Activated naive CD8-positive, alpha-beta T cell treated with anti-CD3 and anti-CD28 coated beads, Interleukin-2, amount 50 U/mL, for 24 hours (primary cell): ENCODE results near the gene CENPA.

Source experiments
- ATAC-seq: fragments of 150-1000 bp; cut with Tn5 transposase; one replicate; pipeline ENCODE4 v1.10.0; 2021
- DNase-seq: peaks from one replicate; pipeline ENCODE4 v3.0.0; 2021
- H3K27ac Mint-ChIP-seq: one replicate; pipeline ENCODE4 v1.8.0; 2021; ENCODE audit warnings: mild to moderate bottlenecking, mixed read lengths
- H3K27me3 Mint-ChIP-seq: one replicate; pipeline ENCODE4 v1.8.0; 2021; ENCODE audit warnings: mixed read lengths
- H3K36me3 Mint-ChIP-seq: one replicate; pipeline ENCODE4 v1.8.0; 2021; ENCODE audit warnings: low read depth, mixed read lengths
- H3K4me1 Mint-ChIP-seq: one replicate; pipeline ENCODE4 v1.8.0; 2021; ENCODE audit warnings: mixed read lengths
- H3K4me3 Mint-ChIP-seq: one replicate; pipeline ENCODE4 v1.8.0; 2021; ENCODE audit warnings: mild to moderate bottlenecking, moderate library complexity, mixed read lengths
- H3K9me3 Mint-ChIP-seq: one replicate; pipeline ENCODE4 v1.8.0; 2021; ENCODE audit warnings: mixed read lengths

Gene CENPA

DNA sequence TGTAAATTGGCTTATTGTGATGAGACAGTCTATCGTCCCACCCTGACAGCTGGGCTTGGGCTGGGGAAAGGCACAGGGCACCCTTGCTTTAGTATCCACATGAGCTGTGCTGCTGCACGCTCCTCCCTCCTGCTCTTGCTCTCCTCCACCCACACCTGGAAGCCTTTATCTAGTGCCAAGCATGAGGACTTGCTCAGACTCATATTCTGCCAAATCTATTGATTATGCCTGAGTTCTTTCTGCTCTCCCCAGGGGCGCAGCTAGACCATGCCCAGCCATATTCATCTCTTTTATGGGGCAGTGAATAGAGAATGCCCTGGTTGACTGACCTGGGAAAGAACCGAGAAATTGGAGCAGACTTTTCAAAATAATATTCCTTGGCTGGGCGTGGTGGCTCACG is 33.1 kb downstream of the CENPA start:
- H3K4me1 Mint-ChIP-seq: peaks cover 3% of the 10 kb centered on the region
- no peak overlapping the region for H3K4me3 Mint-ChIP-seq
- DNase-seq (no peak), ATAC-seq (no peak)
- no peaks in the 10 kb centered on the region for H3K9me3 Mint-ChIP-seq
- no peaks in the 10 kb centered on the region for H3K36me3 Mint-ChIP-seq
- no peak overlapping the region for H3K27ac Mint-ChIP-seq
- peaks cover 14% of the 10 kb centered on the region for H3K27me3 Mint-ChIP-seq

- no peak overlapping the region for H3K27ac Mint-ChIP-seq
- no peak overlapping the region for H3K4me3 Mint-ChIP-seq
- no peaks in the 10 kb centered on the region for H3K4me1 Mint-ChIP-seq
- DNase-seq (no peak), ATAC-seq (no peak)
- peaks cover 10% of the 10 kb centered on the region for H3K27me3 Mint-ChIP-seq
- H3K9me3 Mint-ChIP-seq: no peaks in the 10 kb centered on the region
- no peaks in the 10 kb centered on the region for H3K36me3 Mint-ChIP-seq
Measured at GRCh38 chr2:26820932-26821331, 35.1 kb downstream of the CENPA start.

GRCh38 chr2:26822877-26823276 is 37.0 kb downstream of the CENPA start:
- no peak overlapping the region for H3K4me3 Mint-ChIP-seq
- H3K27ac Mint-ChIP-seq: no peak overlapping the region
- no peak for ATAC-seq

DNA sequence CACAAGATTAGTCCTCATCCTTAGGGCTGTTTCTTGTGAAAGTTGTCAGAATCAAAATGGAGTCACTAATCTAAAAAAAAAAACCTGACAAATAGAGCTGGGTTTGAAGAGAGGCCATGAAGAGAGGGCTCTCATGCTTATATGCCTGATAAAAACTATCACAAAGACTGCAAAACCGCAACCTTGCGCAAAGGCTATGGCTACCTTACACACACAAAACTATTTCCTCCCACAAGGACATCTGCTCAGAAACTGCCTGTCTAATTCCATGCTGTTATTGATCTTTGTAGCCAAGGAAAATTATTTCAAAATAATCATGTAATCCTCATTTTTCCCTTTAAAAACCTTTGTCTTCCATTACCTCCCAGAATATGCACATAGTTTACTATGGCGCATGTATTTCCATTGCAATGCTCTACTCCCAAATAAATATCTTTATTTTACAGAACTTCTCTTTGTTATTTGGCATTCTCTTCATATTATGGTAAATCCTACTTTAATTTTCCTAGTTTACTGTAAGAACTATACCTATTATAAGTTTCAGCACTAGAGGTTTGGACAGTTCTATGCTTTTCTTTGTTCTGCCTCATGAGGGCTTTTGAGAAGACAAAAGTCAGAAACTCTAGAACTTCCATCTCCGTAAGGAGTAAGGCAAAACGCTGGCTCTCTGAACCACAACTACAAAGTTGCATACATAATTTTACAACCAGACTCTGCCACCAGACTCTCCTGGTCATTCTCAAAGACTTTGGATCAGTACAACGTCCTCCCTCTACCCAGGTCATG is 52.5 kb downstream of the CENPA start:
- DNase-seq: no peak
- ATAC-seq: no peak

More at GRCh38 chr2:26822877-26823276, 37.0 kb downstream of the CENPA start:
- no peak for DNase-seq
- Mint-ChIP-seq H3K9me3 (no peaks in the 10 kb centered on the region), H3K36me3 (no peaks in the 10 kb centered on the region), H3K4me1 (no peaks in the 10 kb centered on the region), H3K27me3 (no peaks in the 10 kb centered on the region)

GRCh38 chr2:26840937-26841610 is 55.2 kb downstream of the CENPA start:
- Mint-ChIP-seq H3K27me3 (peaks cover 35% of the 10 kb centered on the region), H3K27ac (no peak overlapping the region), H3K36me3 (no peaks in the 10 kb centered on the region), H3K9me3 (no peaks in the 10 kb centered on the region), H3K4me3 (no peak overlapping the region), H3K4me1 (no peaks in the 10 kb centered on the region)
- ATAC-seq: no peak
- no peak for DNase-seq

More for the DNA sequence above, 52.5 kb downstream of the CENPA start:
- no peaks in the 10 kb centered on the region for H3K36me3 Mint-ChIP-seq
- peaks cover 39% of the 10 kb centered on the region for H3K27me3 Mint-ChIP-seq
- H3K4me3 Mint-ChIP-seq: no peak overlapping the region
- no peaks in the 10 kb centered on the region for H3K4me1 Mint-ChIP-seq
- no peaks in the 10 kb centered on the region for H3K9me3 Mint-ChIP-seq
- no peak overlapping the region for H3K27ac Mint-ChIP-seq

GRCh38 chr2:26843041-26843440 is 57.2 kb downstream of the CENPA start:
- Mint-ChIP-seq H3K4me1 (peaks cover 9% of the 10 kb centered on the region), H3K9me3 (no peaks in the 10 kb centered on the region)

More at GRCh38 chr2:26843041-26843440, 57.2 kb downstream of the CENPA start:
- no peak overlapping the region for H3K4me3 Mint-ChIP-seq
- peaks cover 46% of the 10 kb centered on the region for H3K27me3 Mint-ChIP-seq
- H3K27ac Mint-ChIP-seq: no peak overlapping the region
- no peak for ATAC-seq
- no peaks in the 10 kb centered on the region for H3K36me3 Mint-ChIP-seq
- DNase-seq: no peak
